ENCODE measurements around the gene MED13L.

Gene MED13L

DNA sequence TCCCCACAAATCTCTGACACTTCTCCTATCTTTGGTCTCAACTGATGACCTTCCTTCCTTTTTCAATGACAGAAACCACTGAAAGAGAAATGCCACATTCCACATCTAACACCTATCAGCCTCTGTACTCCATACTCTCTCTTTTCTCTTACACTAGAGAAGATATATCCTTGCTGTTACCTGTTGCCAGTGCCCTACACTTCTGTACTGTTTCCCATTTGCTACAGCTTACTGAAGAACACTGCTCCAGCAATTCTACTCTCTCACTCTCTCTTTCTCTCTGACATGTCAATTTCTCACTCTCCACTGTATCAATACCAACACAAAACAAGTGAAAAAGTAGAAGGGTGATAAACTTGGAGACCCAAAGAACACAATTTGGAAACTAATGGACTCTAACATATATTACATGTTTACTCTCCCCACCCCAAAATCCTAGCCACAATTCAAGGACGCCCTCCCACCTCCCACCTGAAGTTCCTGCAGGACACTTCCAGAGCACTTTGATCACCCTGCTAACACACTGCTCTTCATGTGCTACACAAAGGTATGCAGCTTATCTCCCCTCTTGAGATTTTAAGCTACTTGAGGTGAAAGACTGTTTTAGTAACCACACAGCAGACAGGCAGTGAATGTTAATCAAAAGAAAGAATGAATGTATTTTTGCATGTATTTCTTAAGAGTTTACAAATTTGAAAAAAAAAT, 95.0 kb downstream of the MED13L start:
- no peak for DNase-seq (ENCODE audit: low spot score)

DNA sequence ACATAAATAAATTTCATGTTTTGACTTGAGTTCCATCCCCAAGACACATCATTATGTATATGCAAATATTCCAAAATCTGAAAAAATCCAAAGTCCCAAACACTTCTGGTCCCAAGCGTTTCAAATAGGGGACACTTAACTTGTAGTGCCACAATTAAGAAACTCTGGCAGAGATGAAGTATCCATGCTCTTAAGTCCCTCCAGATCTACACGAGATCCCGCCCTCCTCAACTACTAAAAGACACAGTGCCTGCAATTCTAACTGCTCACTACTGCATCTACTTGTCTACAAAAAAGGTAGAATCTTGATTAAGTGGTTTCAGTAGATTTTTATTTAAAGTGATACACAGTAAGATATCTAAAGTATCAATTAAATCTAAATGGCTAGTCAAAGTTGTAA, 97.0 kb downstream of the MED13L start:
- no peak for DNase-seq (ENCODE audit: low spot score)

DNA sequence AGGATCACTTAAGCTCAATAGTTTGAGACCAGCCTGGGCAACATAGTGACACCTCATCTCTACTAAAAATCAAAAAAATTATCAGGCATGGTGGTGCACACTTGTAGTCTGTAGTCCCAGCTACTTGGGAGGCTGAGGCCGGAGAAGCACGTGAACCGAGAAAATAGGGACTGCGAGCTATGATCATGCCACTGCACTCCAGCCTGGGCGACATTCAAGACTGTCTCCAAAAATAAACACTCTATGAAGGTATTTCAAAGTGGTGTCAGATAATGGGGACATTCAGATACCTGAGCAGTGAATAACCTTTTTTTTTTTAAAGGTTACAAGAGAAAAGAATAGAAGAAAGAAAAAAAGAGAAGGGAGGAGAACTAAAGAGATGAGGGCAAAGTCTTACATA, 98.1 kb downstream of the MED13L start:
- DNase-seq (ENCODE audit: low spot score) = no peak

- no peak for DNase-seq (ENCODE audit: low spot score)
Observed at GRCh38 chr12:116177017-116177416, 100.5 kb downstream of the MED13L start.

DNA sequence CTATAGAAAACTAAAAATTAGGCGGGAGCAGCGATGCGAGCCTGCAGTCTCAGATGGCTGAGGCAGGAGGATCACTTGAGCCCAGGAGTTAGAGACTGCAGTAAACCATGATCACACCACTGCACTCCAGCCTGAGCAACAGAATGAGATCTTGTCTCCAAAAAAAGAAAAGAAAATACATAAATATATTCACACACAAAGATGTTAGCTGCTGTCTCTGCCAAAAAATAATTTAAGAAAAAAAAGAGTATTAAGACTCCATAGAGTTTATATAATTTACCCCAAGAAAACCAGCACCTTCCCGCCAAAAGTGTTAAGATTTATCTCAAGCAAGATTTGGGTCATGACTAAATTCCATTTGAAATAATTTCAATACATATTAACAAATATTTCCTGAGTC, 102.6 kb downstream of the MED13L start:
- DNase-seq (ENCODE audit: low spot score) = no peak

GRCh38 chr12:116174006-116174405, 103.5 kb downstream of the MED13L start:
- no peak for DNase-seq (ENCODE audit: low spot score)

GRCh38 chr12:116172224-116172849, 105.2 kb downstream of the MED13L start:
- no peak for DNase-seq (ENCODE audit: low spot score)

GRCh38 chr12:116171549-116171948, 105.9 kb downstream of the MED13L start:
- no peak for DNase-seq (ENCODE audit: low spot score)

GRCh38 chr12:116169071-116169470, 108.4 kb downstream of the MED13L start:
- DNase-seq (ENCODE audit: low spot score) = no peak

DNA sequence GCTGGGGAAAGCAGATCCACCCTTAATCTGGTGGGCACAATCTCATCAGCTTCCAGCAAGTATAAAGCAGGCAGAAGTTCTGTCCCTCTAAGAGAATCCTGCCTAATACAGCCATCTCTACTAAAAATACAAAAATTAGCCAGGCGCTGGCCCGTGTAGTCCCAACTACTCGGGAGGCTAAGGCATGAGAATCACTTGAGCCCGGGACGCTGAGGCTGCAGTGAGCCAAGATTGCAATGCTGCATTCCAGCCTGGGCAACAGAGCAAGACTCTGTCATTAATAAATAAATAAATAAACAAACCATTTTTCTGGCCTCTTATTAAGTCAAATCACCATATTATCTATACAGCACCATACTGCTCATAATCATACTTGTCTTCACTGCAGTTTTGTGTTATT, 111.2 kb downstream of the MED13L start:
- DNase-seq (ENCODE audit: low spot score) = no peak

DNA sequence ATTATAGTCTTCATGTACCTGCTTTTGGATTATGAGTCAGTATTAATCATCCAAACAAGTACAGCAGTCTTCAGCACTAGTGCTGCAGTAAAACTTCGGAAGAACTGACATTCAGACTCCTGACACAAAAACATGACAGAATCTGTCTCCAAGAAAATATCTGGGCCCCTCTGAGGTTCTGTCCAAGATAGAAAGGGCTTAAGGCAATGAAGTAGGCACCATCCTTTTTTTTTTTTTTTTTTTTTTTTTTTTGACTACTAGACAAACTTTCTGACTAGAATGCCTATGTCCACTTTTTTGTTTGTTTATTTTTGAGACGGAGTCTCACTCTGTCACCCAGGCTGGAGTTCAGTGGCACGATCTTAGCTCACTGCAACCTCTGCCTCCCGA, 112.5 kb downstream of the MED13L start:
- no peak for DNase-seq (ENCODE audit: low spot score)

GRCh38 chr12:116164250-116165035, 113.0 kb downstream of the MED13L start:
- DNase-seq (ENCODE audit: low spot score) = no peak

- no peak for DNase-seq (ENCODE audit: low spot score)
Observed at GRCh38 chr12:116162071-116162470, 115.4 kb downstream of the MED13L start.

GRCh38 chr12:116161588-116161987, 115.9 kb downstream of the MED13L start:
- DNase-seq (ENCODE audit: low spot score) = no peak

GRCh38 chr12:116160883-116161458, 116.5 kb downstream of the MED13L start:
- DNase-seq (ENCODE audit: low spot score) = no peak

- no peak for DNase-seq (ENCODE audit: low spot score)
Observed at GRCh38 chr12:116160231-116160630, 117.3 kb downstream of the MED13L start.

- no peak for DNase-seq (ENCODE audit: low spot score)
Observed at GRCh38 chr12:116159593-116160200, 117.8 kb downstream of the MED13L start.

DNA sequence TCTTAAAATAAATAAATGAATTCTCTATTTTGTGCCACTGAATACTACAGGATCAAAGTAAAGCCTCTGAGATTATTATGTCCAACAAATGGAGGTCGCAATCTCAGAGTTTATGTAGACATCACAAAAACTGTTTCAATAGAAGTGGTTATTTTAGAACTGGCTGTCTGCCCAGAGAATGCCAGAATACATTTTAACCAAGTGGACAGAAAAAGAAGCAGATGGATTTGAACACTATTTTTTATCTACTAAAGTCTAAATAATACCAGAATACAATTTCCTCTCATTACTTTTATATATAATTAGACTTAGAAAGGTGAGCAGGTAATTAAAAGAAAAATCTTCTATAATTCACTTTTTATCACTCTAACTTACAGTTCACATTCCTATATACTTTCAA, 118.3 kb downstream of the MED13L start:
- DNase-seq (ENCODE audit: low spot score) = no peak

DNA sequence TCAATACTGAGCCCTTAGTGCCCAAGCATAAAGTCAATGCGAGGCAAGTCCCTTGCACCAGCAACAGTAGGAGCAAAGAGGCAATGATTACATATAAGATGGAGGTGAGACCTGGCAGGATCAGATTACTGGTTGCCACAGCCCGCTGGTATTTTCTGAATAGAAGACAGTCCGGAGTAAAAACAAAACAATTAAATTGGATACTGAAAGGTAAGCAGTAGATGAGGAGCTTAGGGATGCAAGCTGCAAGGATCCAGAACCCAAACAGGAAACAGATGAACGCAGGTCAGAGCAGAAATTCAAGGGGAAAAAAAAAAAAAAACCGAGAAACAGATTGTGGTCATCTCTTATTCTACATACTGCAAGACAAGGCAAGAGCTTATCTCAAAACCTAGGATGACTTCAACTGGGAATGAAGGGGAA, 119.6 kb downstream of the MED13L start:
- DNase-seq (ENCODE audit: low spot score) = no peak

GRCh38 chr12:116156614-116157013, 120.9 kb downstream of the MED13L start:
- no peak for DNase-seq (ENCODE audit: low spot score)

DNA sequence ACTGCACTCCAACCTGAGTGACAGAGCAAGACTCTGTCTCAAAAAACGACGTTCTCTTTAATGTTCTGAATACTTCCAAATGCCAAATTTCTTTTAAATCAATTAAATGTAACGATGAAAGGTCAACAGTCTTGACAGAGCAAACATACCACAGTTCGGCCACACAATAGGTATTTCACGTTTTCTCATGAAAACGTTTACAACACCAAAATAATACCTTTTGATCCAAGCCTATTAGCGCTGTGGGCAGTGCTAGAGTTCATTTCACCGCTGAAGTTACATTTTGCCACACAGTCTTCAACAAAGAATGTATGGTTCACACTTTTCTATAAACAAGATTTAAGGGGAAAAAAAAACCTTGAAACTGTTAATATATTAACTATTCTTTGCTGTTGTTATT, 122.1 kb downstream of the MED13L start:
- no peak for DNase-seq (ENCODE audit: low spot score)

GRCh38 chr12:116153983-116154382, 123.5 kb downstream of the MED13L start:
- no peak for DNase-seq (ENCODE audit: low spot score)
